Measurements from ENCODE around the gene ALKBH8.
A peak's percentile ranks its signal among the peaks of the same experiment; 100 is the strongest.

ALKBH8 gene

GRCh38 chr11:107565219-107565937 is at the start of gene ALKBH8:
ALKBH8 (minus strand) TSS chr11:107565735; CDS start chr11:107560893, 4,842 bp downstream.
- in situ Hi-C loops (cut with MboI; ENCODE audit: low pct_unique_long_range_greater_than_20kb, low sequenced_read_pairs): loop anchor here (25.0 kb wide), 1 partner anchor 322 kb away; no protein-coding TSS in a partner anchor
- DNase-seq: peak; percentile 82

DNA sequence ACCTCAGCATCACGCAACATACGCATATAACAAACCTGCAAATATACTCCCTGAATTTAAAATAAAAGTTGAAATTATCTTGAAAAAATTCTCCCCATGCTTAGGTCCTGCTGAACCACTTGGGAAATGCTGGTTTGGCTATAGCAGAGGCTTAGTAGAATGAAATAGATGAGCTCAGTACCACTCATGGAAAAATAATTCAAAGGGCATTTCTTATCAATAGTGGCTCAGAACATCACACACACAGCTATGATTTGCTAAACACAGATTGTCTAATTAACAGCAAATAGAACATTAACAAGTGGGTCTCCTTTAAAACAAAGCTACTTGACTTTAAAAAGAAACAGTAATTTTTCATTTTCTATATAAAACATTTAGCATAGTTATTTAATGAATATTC is 46.9 kb upstream of the ALKBH8 start:
- in situ Hi-C loops (cut with MboI; ENCODE audit: low pct_unique_long_range_greater_than_20kb, low sequenced_read_pairs): no loop called here
- no peak for DNase-seq

DNA sequence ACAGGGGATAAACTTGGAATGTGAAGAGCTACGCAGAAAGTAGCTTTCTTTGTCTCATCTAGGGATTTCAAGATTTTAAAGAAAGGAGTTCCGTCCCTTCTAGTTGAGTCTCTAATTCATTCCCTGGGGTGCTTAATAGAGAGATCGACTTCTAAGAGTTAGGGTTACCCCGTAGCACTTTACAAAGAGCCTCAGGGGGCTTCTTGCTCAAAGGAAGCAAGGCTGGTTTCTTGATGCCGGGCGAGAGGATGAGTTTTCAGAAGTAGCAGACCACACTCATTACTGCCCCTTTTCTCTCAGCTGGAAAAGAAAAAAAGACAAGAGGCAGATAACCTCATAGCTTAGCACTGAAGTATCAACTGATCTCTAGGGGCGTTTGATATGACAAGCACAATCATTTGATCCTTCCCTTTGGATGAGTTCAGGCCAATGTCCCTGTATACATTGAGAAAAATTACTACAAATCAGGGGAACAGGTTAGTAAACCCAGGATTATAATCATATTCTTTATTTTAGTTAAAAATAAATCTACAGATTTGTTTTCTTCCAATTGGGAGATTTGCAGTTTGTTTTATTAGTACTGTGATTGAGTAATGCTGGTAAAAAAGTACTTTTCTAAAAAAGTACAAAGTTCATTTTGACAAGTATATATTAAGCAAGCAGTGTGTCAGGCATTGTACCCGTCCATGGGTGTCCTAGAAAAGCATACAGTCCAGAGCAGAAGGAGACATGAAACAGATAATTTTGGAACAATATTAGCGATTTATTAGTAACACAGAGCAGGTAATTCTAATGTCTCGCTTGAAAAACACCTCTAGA is 44.1 kb upstream of the ALKBH8 start:
- no peak for DNase-seq
- in situ Hi-C loops (cut with MboI; ENCODE audit: low pct_unique_long_range_greater_than_20kb, low sequenced_read_pairs): no loop called here

- DNase-seq: no peak
- in situ Hi-C loops (cut with MboI; ENCODE audit: low pct_unique_long_range_greater_than_20kb, low sequenced_read_pairs): no loop called here
Measured at GRCh38 chr11:107608809-107609208, 43.3 kb upstream of the ALKBH8 start.

- no peak for DNase-seq
- in situ Hi-C loops (cut with MboI; ENCODE audit: low pct_unique_long_range_greater_than_20kb, low sequenced_read_pairs): no loop called here
Measured at GRCh38 chr11:107606141-107606540, 40.6 kb upstream of the ALKBH8 start.

- no peak for DNase-seq
Measured at GRCh38 chr11:107605061-107606006, 39.8 kb upstream of the ALKBH8 start.

GRCh38 chr11:107598225-107599139 is 32.9 kb upstream of the ALKBH8 start:
- DNase-seq: peak; percentile 9
- in situ Hi-C loops (cut with MboI; ENCODE audit: low pct_unique_long_range_greater_than_20kb, low sequenced_read_pairs): loop anchor here (25.0 kb wide), 1 partner anchor 89 kb away; no protein-coding TSS in a partner anchor

More at GRCh38 chr11:107605061-107606006, 39.8 kb upstream of the ALKBH8 start:
- in situ Hi-C loops (cut with MboI; ENCODE audit: low pct_unique_long_range_greater_than_20kb, low sequenced_read_pairs): no loop called here

- in situ Hi-C loops (cut with MboI; ENCODE audit: low pct_unique_long_range_greater_than_20kb, low sequenced_read_pairs): loop anchor here (25.0 kb wide), 1 partner anchor 93 kb away; no protein-coding TSS in a partner anchor
- DNase-seq: no peak
Measured at GRCh38 chr11:107594736-107595135, 29.2 kb upstream of the ALKBH8 start.

DNA sequence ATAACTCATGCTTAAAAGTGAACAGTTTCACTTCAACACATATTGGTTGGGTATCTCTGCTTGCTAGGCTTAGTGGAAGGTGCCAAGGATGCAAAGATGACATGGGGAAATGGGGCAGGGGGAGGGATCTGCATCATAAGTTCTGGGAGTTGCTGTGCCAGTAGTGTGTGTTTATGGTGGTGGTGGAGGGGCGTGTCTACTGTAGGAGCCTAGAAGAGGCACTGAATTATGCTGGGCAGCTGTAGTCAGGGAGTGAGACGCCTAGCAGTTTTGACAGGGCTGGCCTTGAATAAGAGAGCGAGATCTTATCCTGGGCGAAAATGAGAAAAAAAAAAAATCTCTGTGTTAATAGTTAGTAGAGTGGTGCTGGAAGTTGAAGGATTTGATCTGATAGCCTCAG is 28.4 kb upstream of the ALKBH8 start:
- in situ Hi-C loops (cut with MboI; ENCODE audit: low pct_unique_long_range_greater_than_20kb, low sequenced_read_pairs): loop anchor here (25.0 kb wide), 1 partner anchor 93 kb away; no protein-coding TSS in a partner anchor
- no peak for DNase-seq

- in situ Hi-C loops (cut with MboI; ENCODE audit: low pct_unique_long_range_greater_than_20kb, low sequenced_read_pairs): loop anchor here (25.0 kb wide), 1 partner anchor 94 kb away; no protein-coding TSS in a partner anchor
- no peak for DNase-seq
Measured at GRCh38 chr11:107592813-107593212, 27.3 kb upstream of the ALKBH8 start.

- in situ Hi-C loops (cut with MboI; ENCODE audit: low pct_unique_long_range_greater_than_20kb, low sequenced_read_pairs): loop anchor here (25.0 kb wide), 1 partner anchor 95 kb away; no protein-coding TSS in a partner anchor
- DNase-seq: peak; percentile 5
Measured at GRCh38 chr11:107592231-107592590, 26.7 kb upstream of the ALKBH8 start.

DNA sequence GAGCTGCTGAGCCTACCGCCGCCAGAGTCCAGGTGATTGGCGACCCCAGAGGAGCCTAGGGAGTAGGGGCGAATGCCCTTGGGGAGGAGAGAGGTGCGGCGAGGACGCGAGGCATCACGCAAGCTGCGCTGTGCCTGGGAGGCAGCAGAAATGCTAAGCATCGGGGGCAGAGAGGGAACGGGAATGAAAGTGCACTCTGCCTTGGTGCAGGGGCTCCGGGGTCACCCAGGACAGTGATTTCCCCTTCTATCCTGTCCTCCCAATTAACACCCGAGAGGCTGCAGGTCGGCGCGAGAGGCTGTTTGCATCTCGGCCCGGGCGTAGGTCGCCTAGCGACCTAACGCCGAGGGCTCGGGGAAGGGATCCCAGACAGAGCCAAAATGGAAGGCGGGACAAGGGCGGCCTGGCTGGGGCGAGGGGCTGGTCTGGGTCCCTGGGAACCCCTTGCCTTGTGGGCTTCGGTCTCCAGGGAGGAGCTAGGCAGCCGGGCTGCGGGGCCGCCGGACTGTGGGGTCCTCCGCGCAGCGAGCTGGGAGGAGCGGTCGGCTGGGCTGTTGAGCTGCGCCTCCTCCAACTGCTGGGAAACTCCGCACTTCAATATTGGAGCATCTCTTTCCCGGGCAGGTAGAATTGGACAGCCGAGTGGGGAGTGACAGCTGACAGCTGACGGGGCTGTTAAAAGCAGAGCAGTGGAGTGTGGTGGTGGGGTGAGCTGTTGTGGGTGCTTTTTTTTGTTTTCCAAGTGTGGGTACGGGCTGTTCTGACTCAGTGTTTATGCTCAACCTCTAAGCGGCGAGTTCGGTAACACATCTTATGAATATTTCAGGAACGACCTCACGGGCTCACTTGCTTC is 26.1 kb upstream of the ALKBH8 start:
- peak; percentile 23 for DNase-seq
- in situ Hi-C loops (cut with MboI; ENCODE audit: low pct_unique_long_range_greater_than_20kb, low sequenced_read_pairs): loop anchor here (25.0 kb wide), 1 partner anchor 96 kb away; no protein-coding TSS in a partner anchor

DNA sequence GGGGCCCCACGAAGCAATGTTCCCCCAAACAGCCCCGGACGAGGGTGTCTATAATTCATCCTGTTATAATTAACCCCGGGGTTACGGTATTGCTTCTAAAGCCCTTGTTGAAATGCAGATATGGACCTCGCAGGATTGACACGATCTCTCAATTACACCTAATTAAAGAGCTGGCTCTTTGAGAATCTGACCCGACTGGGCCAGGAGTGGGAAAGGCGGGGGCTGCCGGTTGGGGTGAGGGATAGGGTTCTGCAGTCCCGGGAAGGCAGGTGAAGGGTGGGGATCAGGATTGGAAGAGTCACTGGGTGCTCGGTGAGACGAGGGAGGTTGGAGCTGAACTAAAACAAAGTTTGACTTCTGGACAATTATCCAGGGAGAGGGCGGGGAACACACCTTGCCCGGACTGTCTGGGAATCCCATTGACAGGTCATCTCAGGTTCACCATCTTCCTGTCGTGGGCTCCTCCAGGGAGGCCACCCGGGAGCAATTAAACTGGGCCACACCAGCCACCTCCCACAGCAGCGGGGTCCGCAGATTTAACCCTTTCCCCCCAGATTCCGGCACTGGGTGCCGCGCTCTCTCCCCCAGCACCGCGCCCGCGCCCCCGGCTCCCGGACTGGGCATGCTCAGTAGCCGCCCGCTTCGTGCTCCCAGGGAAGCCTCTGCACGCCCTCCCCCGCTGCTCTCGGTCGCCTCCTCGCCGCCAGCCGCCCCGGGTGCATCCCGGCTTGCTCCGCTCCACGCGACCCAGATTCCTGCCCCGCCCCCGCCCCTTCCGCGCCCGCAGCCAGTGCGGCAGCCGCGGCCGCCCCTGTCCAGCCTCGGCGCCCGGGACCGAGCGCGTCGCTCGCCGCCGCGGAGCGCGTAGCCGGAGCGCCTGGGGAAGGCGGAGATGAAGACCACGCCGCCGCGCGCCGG is 25.2 kb upstream of the ALKBH8 start, which contains the start of gene ELMOD1:
Gene ELMOD1, plus strand, starts transcription at position 688 of the 918 bp plus-strand sequence. CDS start 27,043 bp downstream, outside the sequence.
- DNase-seq: peak; percentile 41
- in situ Hi-C loops (cut with MboI; ENCODE audit: low pct_unique_long_range_greater_than_20kb, low sequenced_read_pairs): loop anchor here (25.0 kb wide), 1 partner anchor 97 kb away; no protein-coding TSS in a partner anchor

- DNase-seq: no peak
- in situ Hi-C loops (cut with MboI; ENCODE audit: low pct_unique_long_range_greater_than_20kb, low sequenced_read_pairs): loop anchor here (25.0 kb wide), 1 partner anchor 100 kb away; no protein-coding TSS in a partner anchor
Measured at GRCh38 chr11:107587306-107587979, 21.9 kb upstream of the ALKBH8 start.

GRCh38 chr11:107583629-107584195 is 18.2 kb upstream of the ALKBH8 start:
- no peak for DNase-seq
- in situ Hi-C loops (cut with MboI; ENCODE audit: low pct_unique_long_range_greater_than_20kb, low sequenced_read_pairs): loop anchor here (25.0 kb wide), 1 partner anchor 104 kb away; no protein-coding TSS in a partner anchor

Measured in KBM-7 (cell line).